SK-N-SH treated with all-trans-retinoic acid at 6 μM for 48 hours (cell line): ENCODE results near the gene FRMD4A.
A peak's percentile ranks its signal among the peaks of the same experiment; 100 is the strongest.

Experiments
- ATAC-seq: fragments of 200-7000 bp; cut with Tn5 transposase; 3 replicates; pipeline ENCODE4 v1.9.1; 2020; ENCODE audit warnings: mild to moderate bottlenecking, moderate library complexity
- BACH2 ChIP-seq: fragments of 250-450 bp; sonication (Bioruptor Pico); IDR thresholded peaks from 2 replicates; pipeline ENCODE4 v1.9.0; 2021; ENCODE audit warnings: mild to moderate bottlenecking, borderline replicate concordance
- CREB5 ChIP-seq: fragments of 250-450 bp; sonication (Bioruptor Pico); IDR thresholded peaks from 2 replicates; pipeline ENCODE4 v1.5.1; 2020; ENCODE audit warnings: low read depth, mild to moderate bottlenecking, moderate library complexity
- CSDC2 ChIP-seq: fragments of 250-450 bp; sonication (Bioruptor Pico); IDR thresholded peaks from 2 replicates; pipeline ENCODE4 v1.5.0; 2020; ENCODE audit warnings: mild to moderate bottlenecking, moderate library complexity
- CSRNP3 ChIP-seq: fragments of 250-450 bp; sonication (Bioruptor Pico); IDR thresholded peaks from 2 replicates; pipeline ENCODE4 v1.5.1; 2021; ENCODE audit warnings: mild to moderate bottlenecking, moderate library complexity
- ISL1 ChIP-seq: fragments of 250-450 bp; sonication (Bioruptor Pico); IDR thresholded peaks from 2 replicates; pipeline ENCODE4 v2.1.2; 2022; ENCODE audit warnings: mild to moderate bottlenecking, moderate library complexity
- OSR1 ChIP-seq: fragments of 250-450 bp; sonication (Bioruptor Pico); IDR thresholded peaks from 2 replicates; pipeline ENCODE4 v1.8.0; 2022; ENCODE audit warnings: moderate library complexity, mild to moderate bottlenecking, inconsistent platforms
- PATZ1 ChIP-seq: fragments of 250-450 bp; sonication (Bioruptor Pico); IDR thresholded peaks from 2 replicates; pipeline ENCODE4 v1.8.0; 2020; ENCODE audit warnings: mild to moderate bottlenecking, moderate library complexity, borderline replicate concordance
- POU6F1 ChIP-seq: fragments of 250-450 bp; sonication (Bioruptor Pico); IDR thresholded peaks from 2 replicates; pipeline ENCODE4 v1.8.0; 2021; ENCODE audit warnings: low read depth, mild to moderate bottlenecking, moderate library complexity, borderline replicate concordance
- RARB ChIP-seq: fragments of 250-450 bp; sonication (Bioruptor Pico); IDR thresholded peaks from 2 replicates; pipeline ENCODE4 v1.8.0; 2021; ENCODE audit warnings: mild to moderate bottlenecking, moderate library complexity
- SNAI2 ChIP-seq: fragments of 250-450 bp; sonication (Bioruptor Pico); IDR thresholded peaks from 2 replicates; pipeline ENCODE4 v1.5.0; 2020; ENCODE audit warnings: mild to moderate bottlenecking, moderate library complexity
- TCF4 ChIP-seq: fragments of 250-450 bp; sonication (Bioruptor Pico); IDR thresholded peaks from 2 replicates; pipeline ENCODE4 v1.8.0; 2021; ENCODE audit warnings: mild to moderate bottlenecking, moderate library complexity, borderline replicate concordance
- TOX ChIP-seq: fragments of 250-450 bp; sonication (Bioruptor Pico); IDR thresholded peaks from 2 replicates; pipeline ENCODE4 v1.8.0; 2021; ENCODE audit warnings: mild to moderate bottlenecking, moderate library complexity, borderline replicate concordance
- TSHZ2 ChIP-seq: fragments of 250-450 bp; sonication (Bioruptor Pico); IDR thresholded peaks from 2 replicates; pipeline ENCODE4 v1.5.0; 2020; ENCODE audit warnings: mild to moderate bottlenecking, moderate library complexity
- ZC3H10 ChIP-seq: fragments of 250-450 bp; sonication (Bioruptor Pico); IDR thresholded peaks from 2 replicates; pipeline ENCODE4 v1.5.1; 2021; ENCODE audit warnings: mild to moderate bottlenecking, moderate library complexity
- ZFP3 ChIP-seq: fragments of 250-450 bp; sonication (Bioruptor Pico); IDR thresholded peaks from 2 replicates; pipeline ENCODE4 v1.5.0; 2020; ENCODE audit warnings: mild to moderate bottlenecking, moderate library complexity
- ZFP30 ChIP-seq: fragments of 450-650 bp; formaldehyde crosslinking; IDR thresholded peaks from 2 replicates; pipeline ENCODE4 v1.5.0; 2022; ENCODE audit warnings: mild to moderate bottlenecking, moderate library complexity
- ZNF70 ChIP-seq: fragments of 450-650 bp; formaldehyde crosslinking; IDR thresholded peaks from 2 replicates; pipeline ENCODE4 v1.5.0; 2020; ENCODE audit warnings: mild to moderate bottlenecking, moderate library complexity
- ZNF8 ChIP-seq: fragments of 450-650 bp; formaldehyde crosslinking; IDR thresholded peaks from 2 replicates; pipeline ENCODE4 v1.5.0; 2020; ENCODE audit warnings: mild to moderate bottlenecking, moderate library complexity

Gene FRMD4A

GRCh38 chr10:13816195-13816925 lies 514.4 kb downstream of the FRMD4A start:
- ATAC-seq = peak; percentile 37
- TF ChIP-seq BACH2 (CRISPR knock-in tag) (no peak), CSDC2 (CRISPR knock-in tag) (no peak), CREB5 (CRISPR knock-in tag) (no peak), TOX (CRISPR knock-in tag) (no peak), RARB (CRISPR knock-in tag) (no peak), CSRNP3 (no peak)
- TF ChIP-seq, all 23 proteins: peak for 0

- peak; percentile 95 for ATAC-seq
These were observed 515.0 kb downstream of the FRMD4A start for GRCh38 chr10:13815756-13816155.

More at GRCh38 chr10:13815756-13816155, 515.0 kb downstream of the FRMD4A start:
- TF ChIP-seq ZFP30 (CRISPR knock-in tag) (no peak), CSRNP3 (no peak), POU6F1 (no peak), TSHZ2 (CRISPR knock-in tag) (no peak), ZC3H10 (CRISPR knock-in tag) (no peak), SNAI2 (CRISPR knock-in tag) (no peak), ZNF8 (no peak), OSR1 (CRISPR knock-in tag) (no peak), ISL1 (CRISPR knock-in tag) (no peak), TCF4 (CRISPR knock-in tag) (no peak), TOX (CRISPR knock-in tag) (no peak), ZNF70 (CRISPR knock-in tag) (no peak), CSDC2 (CRISPR knock-in tag) (no peak), ZFP3 (no peak), BACH2 (CRISPR knock-in tag) (no peak), PATZ1 (CRISPR knock-in tag) (no peak)
